Keratinocyte (primary cell): ENCODE results near the gene CCDC63. TPM values are rescaled to one million over a fixed set of nuclear protein-coding genes. Genes with fewer than 3 reads are reported as not detected.

ENCODE experiments used
- DNase-seq: peaks from one replicate; pipeline ENCODE4 v3.0.0-alpha.2; 2011; ENCODE audit warnings: low read depth, missing footprints, low spot score
- FAIRE-seq: peaks from 2 replicates; lab custom pipeline; 2011; peaks lifted over from hg19 to GRCh38; lab: Jason Lieb, UNC
- H2AFZ ChIP-seq: 2 replicates; pipeline ENCODE4 v1.6.0; 2012; ENCODE audit warnings: low read length, control low read depth, inconsistent platforms; ENCODE audit not compliant: control insufficient read depth
- H3K27ac ChIP-seq: 2 replicates; pipeline ENCODE4 v1.5.1; 2011; ENCODE audit warnings: low read length; ENCODE audit not compliant: control insufficient read depth, insufficient read depth
- H3K27me3 ChIP-seq: 3 replicates; pipeline ENCODE4 v1.6.0; 2011; ENCODE audit warnings: low read length; ENCODE audit not compliant: control insufficient read depth, insufficient read depth; ENCODE audit errors: extremely low read depth
- H3K36me3 ChIP-seq, 2 experiments: 2 replicates in 1 of 2; 3 replicates in 1 of 2; pipeline ENCODE4 v1.5.1; 2011; ENCODE audit warnings: low read length in 2 of 2, mild to moderate bottlenecking in 1 of 2; ENCODE audit not compliant: control insufficient read depth in 2 of 2, insufficient read depth in 2 of 2; ENCODE audit errors: extremely low read depth in 1 of 2
- H3K4me1 ChIP-seq: 3 replicates; pipeline ENCODE4 v1.5.1; 2011; ENCODE audit warnings: low read length; ENCODE audit not compliant: control insufficient read depth, insufficient read depth; ENCODE audit errors: extremely low read depth
- H3K4me2 ChIP-seq: 3 replicates; pipeline ENCODE4 v1.6.0; 2011; ENCODE audit warnings: low read depth, low read length; ENCODE audit not compliant: control insufficient read depth, insufficient read depth; ENCODE audit errors: extremely low read depth
- H3K4me3 ChIP-seq, 3 experiments: fragments of 200-600 bp in 1 of 3; sonication (generic) in 1 of 3; 2 replicates in 2 of 3; 3 replicates in 1 of 3; pipeline ENCODE4 v1.5.1; 2011 to 2016; ENCODE audit warnings: low read length in 3 of 3, mild to moderate bottlenecking in 3 of 3, control low read depth in 2 of 3, inconsistent platforms in 1 of 3, low read depth in 1 of 3, mixed read lengths in 1 of 3, mixed run types in 1 of 3, moderate library complexity in 1 of 3; ENCODE audit not compliant: control insufficient read depth in 2 of 3, insufficient read depth in 2 of 3; ENCODE audit errors: extremely low read depth in 1 of 3
- H3K79me2 ChIP-seq: 2 replicates; pipeline ENCODE4 v1.6.0; 2012; ENCODE audit warnings: low read length; ENCODE audit not compliant: control insufficient read depth, insufficient read depth
- H3K9ac ChIP-seq: 3 replicates; pipeline ENCODE4 v1.6.0; 2011; ENCODE audit warnings: low read length; ENCODE audit not compliant: control insufficient read depth, insufficient read depth; ENCODE audit errors: extremely low read depth
- H3K9me1 ChIP-seq: 3 replicates; pipeline ENCODE4 v1.6.0; 2011; ENCODE audit warnings: low read length; ENCODE audit not compliant: control insufficient read depth, insufficient read depth; ENCODE audit errors: extremely low read depth
- H3K9me3 ChIP-seq: 2 replicates; pipeline ENCODE4 v1.5.1; 2012; ENCODE audit warnings: low read depth, low read length; ENCODE audit not compliant: control insufficient read depth
- H4K20me1 ChIP-seq: 3 replicates; pipeline ENCODE4 v1.6.0; 2011; ENCODE audit warnings: low read length; ENCODE audit not compliant: control insufficient read depth, insufficient read depth; ENCODE audit errors: extremely low read depth
- EZH2 ChIP-seq: IDR thresholded peaks from one replicate; pipeline ENCODE4 v1.6.1; 2012; ENCODE audit warnings: inconsistent platforms, mild to moderate bottlenecking, low read length, moderate library complexity
- dilution Hi-C: fragments of 300-500 bp; cut with MboI; formaldehyde crosslinking; loops from one replicate; pipeline ENCODE4 v1.7.0; 2020; ENCODE audit warnings: low sequenced_read_pairs; ENCODE audit not compliant: extremely low pct_ligation_motif_present
- polyA plus RNA-seq, 5 experiments: library from polyadenylated mRNA; depleted of rRNA in 3 of 5; stranded (reverse) in 3 of 5; stranded (forward) in 1 of 5; unstranded in 1 of 5; fragments of >200 nt; gene quantifications; 1 replicate in 1 of 5; 2 replicates in 3 of 5; 3 replicates in 1 of 5; pipeline versions ENCODE4 v1.2.1 to v1.2.3, GENCODE V29; 2011 to 2012; ENCODE audit warnings: missing spikeins in 2 of 5, low read depth in 1 of 5, low replicate concordance in 1 of 5
- TF ChIP-seq, protein P1 (sequence below), 3 experiments: IDR thresholded peaks in 1 of 3; conservative IDR thresholded peaks in 1 of 3; optimal IDR thresholded peaks in 1 of 3; 2 replicates in 2 of 3; 3 replicates in 1 of 3; pipeline versions ENCODE3 to v1.5.1; 2011; ENCODE audit warnings: low read length in 3 of 3, mild to moderate bottlenecking in 3 of 3, moderate library complexity in 2 of 3, control low read depth in 1 of 3, inconsistent platforms in 1 of 3; ENCODE audit not compliant: insufficient read depth in 2 of 3; ENCODE audit errors: extremely low read depth in 1 of 3

The CCDC63 gene
- polyA plus RNA-seq, 1 donor (not counting 4 experiments of a cell fraction or from before 2014, with no cell fraction given) = not detected

DNA sequence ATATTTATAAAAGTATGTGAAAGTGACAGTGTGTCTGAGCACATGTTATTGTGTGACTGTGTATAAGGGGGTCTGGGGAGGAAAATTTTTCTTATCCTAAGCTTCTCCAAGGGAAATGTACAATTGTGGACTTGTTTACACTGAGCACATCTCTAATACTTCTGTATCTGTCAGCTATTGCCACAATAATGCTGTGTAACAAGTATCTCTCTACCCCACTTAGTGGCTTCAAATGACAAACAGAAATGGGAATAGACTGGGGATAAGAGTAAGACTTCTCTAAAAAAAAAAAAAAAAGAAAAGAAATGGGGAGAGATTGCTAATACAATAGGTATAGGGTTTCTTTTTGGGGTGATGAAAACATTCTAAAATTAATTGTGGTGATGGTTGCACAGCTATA, 44.3 kb upstream of the CCDC63 start:
- Histone ChIP-seq H3K27me3 (no peaks in the 10 kb centered on the region), H3K4me2 (no peak overlapping the region), H3K36me3 (no peaks in the 10 kb centered on the region), H3K4me1 (no peaks in the 10 kb centered on the region), H3K9me1 (no peaks in the 10 kb centered on the region), H3K9ac (no peak overlapping the region), H4K20me1 (no peaks in the 10 kb centered on the region), H3K9me3 (no peaks in the 10 kb centered on the region), H3K4me3 (no peak overlapping the region), H3K79me2 (no peaks in the 10 kb centered on the region), H3K27ac (no peak overlapping the region), H2AFZ (no peak overlapping the region)
- dilution Hi-C loops = no loop called here
- FAIRE-seq (no peak), DNase-seq (no peak)
- TF ChIP-seq, protein P1, sequence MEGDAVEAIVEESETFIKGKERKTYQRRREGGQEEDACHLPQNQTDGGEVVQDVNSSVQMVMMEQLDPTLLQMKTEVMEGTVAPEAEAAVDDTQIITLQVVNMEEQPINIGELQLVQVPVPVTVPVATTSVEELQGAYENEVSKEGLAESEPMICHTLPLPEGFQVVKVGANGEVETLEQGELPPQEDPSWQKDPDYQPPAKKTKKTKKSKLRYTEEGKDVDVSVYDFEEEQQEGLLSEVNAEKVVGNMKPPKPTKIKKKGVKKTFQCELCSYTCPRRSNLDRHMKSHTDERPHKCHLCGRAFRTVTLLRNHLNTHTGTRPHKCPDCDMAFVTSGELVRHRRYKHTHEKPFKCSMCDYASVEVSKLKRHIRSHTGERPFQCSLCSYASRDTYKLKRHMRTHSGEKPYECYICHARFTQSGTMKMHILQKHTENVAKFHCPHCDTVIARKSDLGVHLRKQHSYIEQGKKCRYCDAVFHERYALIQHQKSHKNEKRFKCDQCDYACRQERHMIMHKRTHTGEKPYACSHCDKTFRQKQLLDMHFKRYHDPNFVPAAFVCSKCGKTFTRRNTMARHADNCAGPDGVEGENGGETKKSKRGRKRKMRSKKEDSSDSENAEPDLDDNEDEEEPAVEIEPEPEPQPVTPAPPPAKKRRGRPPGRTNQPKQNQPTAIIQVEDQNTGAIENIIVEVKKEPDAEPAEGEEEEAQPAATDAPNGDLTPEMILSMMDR (optimal IDR thresholded peaks at IDR 0.05 in 1 of 3, IDR thresholded peaks at IDR 0.05 in 1 of 3, conservative IDR thresholded peaks at IDR 0.05 in 1 of 3; ENCODE audit: extremely low read depth in 1 of 3, insufficient read depth in 2 of 3, low read length in 3 of 3) = no peak
- TF ChIP-seq EZH2 = no peak

DNA sequence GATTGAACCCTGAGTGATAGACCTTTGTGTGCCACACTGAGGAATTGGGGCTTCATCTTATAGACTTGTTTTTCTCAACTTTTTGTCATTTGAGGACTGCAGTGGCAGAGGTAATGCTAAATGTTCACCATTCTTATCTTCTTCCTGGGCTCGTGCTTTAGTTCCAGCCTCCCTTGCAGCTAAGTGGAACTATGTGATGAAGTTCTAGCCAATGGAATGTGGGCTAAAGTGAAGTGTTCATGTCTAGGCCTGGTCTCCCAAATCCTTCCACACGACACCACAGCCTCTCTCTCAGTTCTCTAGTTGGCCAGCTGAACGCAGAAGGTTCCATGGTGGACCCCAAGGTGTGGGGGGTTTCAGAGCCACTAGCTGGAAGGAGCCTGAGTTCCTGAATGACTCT, 42.4 kb upstream of the CCDC63 start:
- dilution Hi-C loops = no loop called here
- no peaks in the 10 kb centered on the region for H3K79me2 ChIP-seq
- H3K4me3 ChIP-seq = no peak overlapping the region
- no peak overlapping the region for H3K4me2 ChIP-seq
- no peak overlapping the region for H2AFZ ChIP-seq
- H4K20me1 ChIP-seq = no peaks in the 10 kb centered on the region
- FAIRE-seq (no peak), DNase-seq (no peak)
- H3K9me1 ChIP-seq = no peaks in the 10 kb centered on the region
- H3K36me3 ChIP-seq = no peaks in the 10 kb centered on the region
- H3K27ac ChIP-seq = no peak overlapping the region
- TF ChIP-seq, protein P1 (optimal IDR thresholded peaks at IDR 0.05 in 1 of 3, IDR thresholded peaks at IDR 0.05 in 1 of 3, conservative IDR thresholded peaks at IDR 0.05 in 1 of 3; ENCODE audit: extremely low read depth in 1 of 3, insufficient read depth in 2 of 3, low read length in 3 of 3) = no peak
- H3K27me3 ChIP-seq = no peaks in the 10 kb centered on the region
- no peak overlapping the region for H3K9ac ChIP-seq
- H3K4me1 ChIP-seq = no peaks in the 10 kb centered on the region
- no peaks in the 10 kb centered on the region for H3K9me3 ChIP-seq
